Astrocyte of the spinal cord (primary cell): ENCODE measurements around the gene DNAH8.
A peak's percentile ranks its signal among the peaks of the same experiment; 100 is the strongest.

Experiments
- DNase-seq: peaks from one replicate; pipeline ENCODE4 v3.0.0; 2011; ENCODE audit warnings: low read depth, low spot score
- H3K4me3 ChIP-seq: 2 replicates; pipeline ENCODE4 v1.5.1; 2011; ENCODE audit warnings: low read depth, mild to moderate bottlenecking, low read length, moderate library complexity
- CTCF ChIP-seq: IDR thresholded peaks from 2 replicates; pipeline ENCODE4 v1.5.1; 2012; ENCODE audit warnings: low read depth, mild to moderate bottlenecking, low read length, inconsistent platforms
- in situ Hi-C: cut with HindIII; loops from 2 replicates; pipeline ENCODE4 v1.10.0; 2017; ENCODE audit warnings: low sequenced_read_pairs

The DNAH8 gene

GRCh38 chr6:39021041-39021440, 305.9 kb downstream of the DNAH8 start:
- no peak for DNase-seq
- no peak overlapping the region for H3K4me3 ChIP-seq
- TF ChIP-seq CTCF: no peak
- in situ Hi-C loops: no loop called here

- in situ Hi-C loops: no loop called here
These were observed 306.7 kb downstream of the DNAH8 start for GRCh38 chr6:39021779-39022178.

GRCh38 chr6:39026175-39026574, 311.1 kb downstream of the DNAH8 start:
- no peak for DNase-seq
- H3K4me3 ChIP-seq: no peak overlapping the region
- no peak for TF ChIP-seq CTCF
- in situ Hi-C loops: no loop called here

More at GRCh38 chr6:39021779-39022178, 306.7 kb downstream of the DNAH8 start:
- no peak overlapping the region for H3K4me3 ChIP-seq
- no peak for TF ChIP-seq CTCF
- no peak for DNase-seq

- no peak overlapping the region for H3K4me3 ChIP-seq
- peak; percentile 69 for TF ChIP-seq CTCF
- in situ Hi-C loops: no loop called here
- no peak for DNase-seq
These were observed 314.3 kb downstream of the DNAH8 start for GRCh38 chr6:39029156-39030011.

- H3K4me3 ChIP-seq: no peak overlapping the region
- no peak for DNase-seq
- no peak for TF ChIP-seq CTCF
- in situ Hi-C loops: no loop called here
These were observed 320.6 kb downstream of the DNAH8 start for GRCh38 chr6:39035681-39036080.

- no peak for DNase-seq
- in situ Hi-C loops: no loop called here
- TF ChIP-seq CTCF: no peak
- no peak overlapping the region for H3K4me3 ChIP-seq
These were observed 322.0 kb downstream of the DNAH8 start for GRCh38 chr6:39037082-39037508.
